SH-SY5Y (cell line): Measurements from ENCODE around the gene LPA.

ENCODE experiments used
- GATA2 ChIP-seq: IDR thresholded peaks from 2 replicates; pipeline ENCODE4 v1.6.1; 2011; ENCODE audit warnings: mild to moderate bottlenecking, low read depth, low read length
- GATA3 ChIP-seq: IDR thresholded peaks from 2 replicates; pipeline ENCODE4 v1.6.1; 2011; ENCODE audit warnings: low read depth, mild to moderate bottlenecking, low read length, moderate library complexity

Gene LPA

DNA sequence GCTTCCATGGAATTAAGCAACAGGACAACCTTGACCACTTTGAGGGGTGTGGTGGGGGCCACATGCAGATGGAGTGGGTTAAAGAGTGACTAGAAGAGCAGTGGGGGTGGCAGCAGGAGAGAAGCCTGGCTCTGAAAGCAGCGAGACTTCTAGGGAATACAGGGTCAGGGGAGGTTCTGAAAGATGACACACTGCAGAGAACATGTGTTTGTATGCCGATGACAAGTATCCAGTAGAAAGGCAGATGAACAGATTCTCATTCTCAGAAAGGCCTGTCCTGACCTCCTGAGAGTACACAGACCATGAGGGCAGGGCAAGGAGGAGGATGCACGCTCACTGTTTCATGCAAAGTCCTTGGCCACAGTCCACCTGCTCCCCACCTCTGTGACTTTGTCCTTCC lies 2.9 kb downstream of the LPA start:
- no peak for TF ChIP-seq GATA3
- TF ChIP-seq GATA2: no peak

DNA sequence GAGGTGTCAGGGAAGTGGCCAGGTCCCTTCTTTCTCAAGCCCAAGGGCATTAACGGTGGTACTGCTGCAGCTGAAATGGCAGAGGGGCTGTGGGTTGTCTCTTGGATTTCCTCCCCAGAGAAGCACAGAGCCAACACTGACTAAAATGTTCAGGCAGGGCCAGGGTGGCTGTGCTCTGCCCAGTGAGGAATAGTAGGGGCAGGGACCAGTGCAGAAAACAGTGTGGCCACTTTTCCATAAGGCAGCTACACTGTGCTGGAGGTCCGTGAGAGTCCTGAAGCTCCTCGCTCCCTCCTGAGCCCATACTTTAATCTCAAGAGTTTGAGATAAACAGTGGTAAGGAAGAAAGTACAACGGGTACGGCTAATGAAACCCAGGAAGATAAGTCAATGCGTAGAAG lies 4.5 kb downstream of the LPA start:
- TF ChIP-seq GATA3: no peak
- no peak for TF ChIP-seq GATA2

DNA sequence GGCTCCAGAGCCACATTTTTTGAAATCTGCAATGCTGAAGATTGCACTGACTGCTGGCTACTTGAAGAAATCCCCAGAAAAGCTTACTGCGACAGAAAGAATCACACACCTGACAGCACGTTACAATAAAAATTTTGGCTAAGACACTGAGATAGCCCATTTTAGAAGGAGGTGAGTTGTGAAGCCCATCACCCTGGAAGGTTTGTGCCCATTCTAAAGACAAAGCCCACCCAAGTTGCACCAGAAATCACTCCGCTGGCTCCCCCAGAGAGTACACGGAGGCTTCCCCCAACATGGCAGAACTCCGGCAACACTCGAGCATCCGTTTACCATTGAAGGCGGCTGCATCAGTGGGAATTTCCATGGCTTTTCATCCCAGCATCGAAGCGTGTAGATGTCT lies 29.4 kb downstream of the LPA start:
- TF ChIP-seq GATA3 (no peak), GATA2 (no peak)

GRCh38 chr6:160595838-160596832 lies 67.9 kb downstream of the LPA start:
- TF ChIP-seq GATA2 (no peak), GATA3 (no peak)

DNA sequence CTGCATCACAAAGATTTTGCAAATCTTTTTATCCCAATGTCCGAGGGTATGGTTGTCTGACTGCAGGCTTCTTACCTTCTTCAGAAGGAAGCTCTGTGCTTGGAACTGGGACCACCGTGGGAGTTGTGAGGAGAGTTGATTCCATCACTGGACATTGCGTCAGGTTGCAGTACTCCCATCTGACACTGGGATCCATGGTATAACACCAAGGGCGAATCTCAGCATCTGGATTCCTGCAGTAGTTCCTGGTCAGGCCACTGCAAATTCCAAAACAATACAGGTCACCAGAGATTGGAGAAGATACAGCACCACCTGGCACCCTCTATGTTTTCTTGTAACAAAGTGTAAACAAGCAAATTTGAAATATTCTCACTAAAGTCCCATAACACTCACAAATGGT lies 77.7 kb downstream of the LPA start:
- TF ChIP-seq GATA2 (no peak), GATA3 (no peak)

GRCh38 chr6:160583794-160584193 lies 80.3 kb downstream of the LPA start:
- TF ChIP-seq GATA2 (no peak), GATA3 (no peak)

DNA sequence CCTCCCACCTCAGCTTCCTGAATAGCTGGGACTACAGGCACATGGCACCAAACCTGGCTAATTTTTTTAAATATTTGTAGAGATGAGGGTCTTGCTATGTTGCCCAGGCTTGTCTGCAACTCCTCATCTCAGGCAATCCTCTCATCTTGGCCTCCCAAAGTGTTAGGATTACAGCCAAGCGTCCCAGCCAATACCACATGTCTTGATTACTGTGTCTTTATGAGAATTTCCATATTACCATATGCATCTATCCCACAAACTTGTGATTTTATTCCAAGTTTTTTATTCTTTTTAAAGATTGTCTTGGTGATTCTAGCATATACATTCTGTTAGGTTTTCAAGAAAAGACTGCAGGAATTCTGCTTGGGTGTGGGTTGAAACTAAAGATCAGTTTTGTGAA lies 82.7 kb downstream of the LPA start:
- TF ChIP-seq GATA3: no peak
- no peak for TF ChIP-seq GATA2

DNA sequence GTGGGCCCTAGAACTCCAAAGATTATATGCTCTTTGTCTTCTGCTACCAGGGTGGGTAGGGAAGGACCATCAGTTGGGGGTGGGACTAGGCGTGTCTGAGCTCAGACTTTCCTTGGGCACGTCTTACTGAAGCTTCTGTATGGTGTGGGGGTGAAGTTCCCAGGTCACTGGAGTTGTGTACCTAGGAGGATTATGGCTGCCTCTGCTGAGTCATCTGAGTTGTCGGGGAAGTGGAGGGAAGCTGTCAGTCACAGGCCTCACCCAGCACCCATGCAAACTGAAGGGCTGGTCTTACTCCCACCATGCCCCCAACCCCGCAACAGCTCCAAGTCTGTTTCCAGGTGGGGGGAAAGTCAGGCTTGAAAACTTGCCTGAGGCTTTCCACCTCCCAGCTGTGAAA lies 90.1 kb downstream of the LPA start:
- TF ChIP-seq GATA3: no peak
- TF ChIP-seq GATA2: no peak

GRCh38 chr6:160544802-160545201 lies 119.3 kb downstream of the LPA start:
- no peak for TF ChIP-seq GATA2
- no peak for TF ChIP-seq GATA3

DNA sequence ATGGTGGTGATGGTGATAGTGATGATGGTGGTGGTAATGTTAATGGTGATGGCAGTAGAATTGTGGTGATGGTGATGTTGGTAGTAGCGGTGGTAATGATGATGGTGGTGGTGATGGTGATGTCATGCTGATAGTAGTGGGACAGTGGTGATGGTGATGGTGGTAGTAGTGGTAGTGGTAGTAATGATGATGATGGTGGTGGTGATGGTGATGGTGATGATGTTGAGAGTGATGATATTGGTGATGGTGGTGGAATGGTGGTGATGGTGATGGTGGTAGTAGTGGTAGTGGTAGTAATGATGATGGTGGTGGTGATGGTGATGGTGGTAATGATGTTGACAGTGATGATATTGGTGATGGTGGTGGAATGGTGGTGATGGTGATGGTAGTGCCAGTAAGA lies 128.8 kb downstream of the LPA start:
- TF ChIP-seq GATA3: no peak
- no peak for TF ChIP-seq GATA2

GRCh38 chr6:160534050-160534696 lies 129.9 kb downstream of the LPA start:
- TF ChIP-seq GATA2 (no peak), GATA3 (no peak)

DNA sequence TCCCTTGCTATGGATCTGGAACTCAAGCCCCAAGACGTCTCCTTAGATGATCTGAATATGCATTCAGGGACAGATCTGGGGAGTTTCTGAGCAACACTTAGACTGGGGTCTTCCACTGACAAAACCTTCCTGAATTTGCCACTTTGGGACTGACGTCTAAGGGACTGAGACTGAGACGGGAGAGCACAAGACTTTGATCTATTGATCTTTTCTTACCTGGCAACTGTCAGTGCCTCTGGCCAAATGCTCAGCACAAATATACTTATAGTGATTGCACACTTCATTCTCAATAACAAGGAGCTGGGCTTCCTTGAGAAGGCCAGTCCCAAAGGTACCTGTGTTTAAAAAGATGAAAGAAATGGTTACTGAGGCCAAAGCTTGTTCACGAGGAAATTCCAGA lies 131.8 kb downstream of the LPA start:
- TF ChIP-seq GATA3 (no peak), GATA2 (no peak)

- TF ChIP-seq GATA3 (no peak), GATA2 (no peak)
Observed at GRCh38 chr6:160531826-160532225, 132.2 kb downstream of the LPA start.

DNA sequence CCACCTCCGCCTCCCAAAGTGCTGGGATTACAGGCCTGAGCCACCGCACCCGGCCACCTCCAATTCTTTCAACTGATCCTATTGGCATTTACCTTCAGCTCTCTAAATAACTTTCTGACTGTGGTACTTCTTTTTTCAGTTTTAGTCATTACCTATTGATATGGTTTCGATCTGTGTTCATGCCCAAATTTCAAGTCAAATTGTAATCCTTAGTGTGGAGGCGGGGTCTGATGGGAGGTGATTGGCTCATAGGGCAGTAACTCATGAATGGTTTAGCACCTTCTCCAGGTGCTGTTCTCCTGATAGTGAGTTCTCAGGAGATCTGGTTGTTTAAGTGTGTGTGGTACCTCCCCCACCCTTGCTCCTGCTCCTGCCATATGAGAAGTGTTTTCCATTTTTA lies 140.9 kb downstream of the LPA start:
- TF ChIP-seq GATA3 (no peak), GATA2 (no peak)

GRCh38 chr6:160520043-160520904 lies 143.8 kb downstream of the LPA start:
- TF ChIP-seq GATA3 (no peak), GATA2 (no peak)
